Measurements from ENCODE around the gene MPZ. TPM values are rescaled to one million over a fixed set of nuclear protein-coding genes. Genes with fewer than 3 reads are reported as not detected.

The MPZ gene
- total RNA-seq, 2 experiments from 2014 or later, result 2.8 to 3.3 TPM

GRCh38 chr1:161265305-161265704 lies 44.5 kb downstream of the MPZ start:
- ATAC-seq, result no peak
- Mint-ChIP-seq H3K9me3 (no peaks in the 10 kb centered on the region), H3K36me3 (ENCODE audit: low read depth) (no peaks in the 10 kb centered on the region), H3K27me3 (peaks cover 20% of the 10 kb centered on the region), H3K27ac (no peak overlapping the region), H3K4me3 (no peak overlapping the region), H3K4me1 (ENCODE audit: low read depth) (no peaks in the 10 kb centered on the region)
- TF ChIP-seq CTCF (IDR thresholded peaks at IDR 0.05), result no peak
- intact Hi-C loops (cut with micrococcal nuclease), result no loop called here
- DNase-seq, result no peak
- POLR2A ChIA-PET, result interaction anchor here (0.6 to 1.8 kb wide), 2 partner anchors 16 to 79 kb away, joined by 5 read pairs; no protein-coding TSS in a partner anchor
- CTCF ChIA-PET, result interaction anchor here (1.7 kb wide), 1 partner anchor 26 kb away, joined by 7 read pairs; no protein-coding TSS in a partner anchor

- DNase-seq, result no peak
- peaks cover 13% of the 10 kb centered on the region for H3K9me3 Mint-ChIP-seq
- TF ChIP-seq CTCF (IDR thresholded peaks at IDR 0.05), result no peak
- peaks cover 48% of the 10 kb centered on the region for H3K27me3 Mint-ChIP-seq
- CTCF ChIA-PET, result interaction anchor here (1.3 to 1.6 kb wide), 2 partner anchors 30 to 35 kb away, joined by 3 to 6 read pairs; no protein-coding TSS in a partner anchor
- H3K27ac Mint-ChIP-seq, result no peak overlapping the region
- H3K4me1 Mint-ChIP-seq (ENCODE audit: low read depth), result peaks cover 8% of the 10 kb centered on the region
- peaks cover 14% of the 10 kb centered on the region for H3K36me3 Mint-ChIP-seq (ENCODE audit: low read depth)
- POLR2A ChIA-PET, result interaction anchor here (0.7 to 1.1 kb wide), 2 partner anchors 29 to 36 kb away, joined by 3 read pairs; partner anchors contain the start of gene TOMM40L
- ATAC-seq, result no peak
- H3K4me3 Mint-ChIP-seq, result no peak overlapping the region
- intact Hi-C loops (cut with micrococcal nuclease), result no loop called here
These were observed 48.2 kb downstream of the MPZ start for GRCh38 chr1:161261261-161262235.

GRCh38 chr1:161260376-161261260 lies 49.1 kb downstream of the MPZ start:
- Mint-ChIP-seq H3K27me3 (peaks cover 50% of the 10 kb centered on the region), H3K4me1 (ENCODE audit: low read depth) (peaks cover 8% of the 10 kb centered on the region), H3K27ac (no peak overlapping the region), H3K4me3 (no peak overlapping the region), H3K9me3 (peaks cover 13% of the 10 kb centered on the region), H3K36me3 (ENCODE audit: low read depth) (peaks cover 14% of the 10 kb centered on the region)
- ATAC-seq, result no peak
- ChIA-PET POLR2A (interaction anchor here (1.1 kb wide), 2 partner anchors 24 to 35 kb away, joined by 3 to 4 read pairs; partner anchors contain the start of gene TOMM40L), CTCF (interaction anchor here (1.1 to 1.6 kb wide), 5 partner anchors 31 to 122 kb away, joined by 3 to 6 read pairs (median 3); no protein-coding TSS in a partner anchor)
- intact Hi-C loops (cut with micrococcal nuclease), result no loop called here
- no peak for DNase-seq
- TF ChIP-seq CTCF (IDR thresholded peaks at IDR 0.05), result no peak

- Mint-ChIP-seq H3K27me3 (peaks cover 49% of the 10 kb centered on the region), H3K27ac (no peak overlapping the region), H3K4me1 (ENCODE audit: low read depth) (peaks cover 8% of the 10 kb centered on the region), H3K9me3 (peaks cover 13% of the 10 kb centered on the region), H3K4me3 (no peak overlapping the region), H3K36me3 (ENCODE audit: low read depth) (peaks cover 14% of the 10 kb centered on the region)
- CTCF ChIA-PET, result interaction anchor here (1.1 to 1.6 kb wide), 4 partner anchors 32 to 123 kb away, joined by 3 to 6 read pairs (median 4); no protein-coding TSS in a partner anchor
- no peak for ATAC-seq
- POLR2A ChIA-PET, result interaction anchor here (1.1 kb wide), 1 partner anchor 23 kb away, joined by 4 read pairs; no protein-coding TSS in a partner anchor
- intact Hi-C loops (cut with micrococcal nuclease), result no loop called here
- no peak for DNase-seq
- TF ChIP-seq CTCF (IDR thresholded peaks at IDR 0.05), result no peak
These were observed 50.0 kb downstream of the MPZ start for GRCh38 chr1:161259765-161260164.
